Measurements from ENCODE around the gene PEX5L. TPM values are rescaled to one million over a fixed set of nuclear protein-coding genes. Genes with fewer than 3 reads are reported as not detected.

PEX5L gene
- total RNA-seq, 1 experiment from 2014 or later, result 0.60 TPM

GRCh38 chr3:179949869-179950268 lies 86.9 kb downstream of the PEX5L start:
- DNase-seq, result no peak
- no peaks in the 10 kb centered on the region for H3K79me2 ChIP-seq (ENCODE audit: low read length)
- H3K27ac ChIP-seq (ENCODE audit: low read length), result peak overlapping the region; percentile 97
- H3K27me3 ChIP-seq (ENCODE audit: low read length), result no peaks in the 10 kb centered on the region
- H3K36me3 ChIP-seq (ENCODE audit: insufficient read depth, low read length), result no peaks in the 10 kb centered on the region
- H3K9ac ChIP-seq (ENCODE audit: low read length), result peak overlapping the region; percentile 70
- H3K4me3 ChIP-seq (ENCODE audit: low read length), result peak overlapping the region; percentile 45; the same call in 1 of the 2 replicates
- no peaks in the 10 kb centered on the region for H3K9me3 ChIP-seq (ENCODE audit: low read length)
- no peak overlapping the region for H2AFZ ChIP-seq (ENCODE audit: low read length)
- H4K20me1 ChIP-seq (ENCODE audit: insufficient read depth, low read depth, low read length), result no peaks in the 10 kb centered on the region
- H3K4me2 ChIP-seq (ENCODE audit: low read depth, low read length, poor library complexity, severe bottlenecking), result peak overlapping the region; percentile 71
- H3K9me2 ChIP-seq (replicated peaks; ENCODE audit: insufficient read depth, low read length), result no peaks in the 10 kb centered on the region
- peaks cover 74% of the 10 kb centered on the region for H3K4me1 ChIP-seq (ENCODE audit: low read length)

GRCh38 chr3:179949412-179949811 lies 87.3 kb downstream of the PEX5L start:
- H3K27ac ChIP-seq (ENCODE audit: low read length), result peak overlapping the region; percentile 97
- H3K9me2 ChIP-seq (replicated peaks; ENCODE audit: insufficient read depth, low read length), result no peaks in the 10 kb centered on the region
- no peaks in the 10 kb centered on the region for H3K27me3 ChIP-seq (ENCODE audit: low read length)

DNA sequence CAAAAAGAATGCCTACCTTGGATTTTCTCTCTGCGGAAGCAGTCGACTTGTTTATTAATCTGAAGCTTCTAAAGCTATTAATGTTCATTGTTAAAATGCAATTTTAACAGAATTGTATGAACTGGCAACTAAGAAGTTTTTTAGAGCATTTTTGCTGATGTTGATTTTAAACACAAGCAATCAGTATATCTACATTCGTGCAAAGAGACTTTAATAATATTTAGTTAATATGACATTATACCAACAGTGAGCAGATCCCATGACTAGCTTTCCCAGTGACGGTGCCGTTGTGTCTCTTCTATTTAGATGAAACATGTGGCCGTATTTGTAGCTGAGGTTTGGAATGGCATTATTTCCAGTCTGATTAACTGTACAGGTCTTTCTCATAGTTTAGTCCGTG lies 88.0 kb downstream of the PEX5L start:
- Histone ChIP-seq H3K4me2 (ENCODE audit: low read depth, low read length, poor library complexity, severe bottlenecking) (peak overlapping the region; percentile 71), H3K79me2 (ENCODE audit: low read length) (no peaks in the 10 kb centered on the region), H3K27ac (ENCODE audit: low read length) (peak overlapping the region; percentile 97), H3K9ac (ENCODE audit: low read length) (peak overlapping the region; percentile 49), H3K4me3 (ENCODE audit: low read length) (0 out of 2 replicates have a peak overlapping the region, but pooled peaks have one; percentile 13), H4K20me1 (ENCODE audit: insufficient read depth, low read depth, low read length) (no peaks in the 10 kb centered on the region), H3K4me1 (ENCODE audit: low read length) (peaks cover 64% of the 10 kb centered on the region), H3K36me3 (ENCODE audit: insufficient read depth, low read length) (no peaks in the 10 kb centered on the region), H2AFZ (ENCODE audit: low read length) (no peak overlapping the region), H3K27me3 (ENCODE audit: low read length) (no peaks in the 10 kb centered on the region), H3K9me3 (ENCODE audit: low read length) (no peaks in the 10 kb centered on the region), H3K9me2 (replicated peaks; ENCODE audit: insufficient read depth, low read length) (no peaks in the 10 kb centered on the region)
- DNase-seq, result no peak

More at GRCh38 chr3:179949412-179949811, 87.3 kb downstream of the PEX5L start:
- DNase-seq, result peak; percentile 84
- H2AFZ ChIP-seq (ENCODE audit: low read length), result no peak overlapping the region
- H3K4me1 ChIP-seq (ENCODE audit: low read length), result peaks cover 71% of the 10 kb centered on the region
- no peaks in the 10 kb centered on the region for H3K79me2 ChIP-seq (ENCODE audit: low read length)
- peak overlapping the region; percentile 71 for H3K4me2 ChIP-seq (ENCODE audit: low read depth, low read length, poor library complexity, severe bottlenecking)
- peak overlapping the region; percentile 45 for H3K4me3 ChIP-seq (ENCODE audit: low read length)
- peak overlapping the region; percentile 70 for H3K9ac ChIP-seq (ENCODE audit: low read length)
- no peaks in the 10 kb centered on the region for H3K36me3 ChIP-seq (ENCODE audit: insufficient read depth, low read length)
- H3K9me3 ChIP-seq (ENCODE audit: low read length), result no peaks in the 10 kb centered on the region
- no peaks in the 10 kb centered on the region for H4K20me1 ChIP-seq (ENCODE audit: insufficient read depth, low read depth, low read length)

DNA sequence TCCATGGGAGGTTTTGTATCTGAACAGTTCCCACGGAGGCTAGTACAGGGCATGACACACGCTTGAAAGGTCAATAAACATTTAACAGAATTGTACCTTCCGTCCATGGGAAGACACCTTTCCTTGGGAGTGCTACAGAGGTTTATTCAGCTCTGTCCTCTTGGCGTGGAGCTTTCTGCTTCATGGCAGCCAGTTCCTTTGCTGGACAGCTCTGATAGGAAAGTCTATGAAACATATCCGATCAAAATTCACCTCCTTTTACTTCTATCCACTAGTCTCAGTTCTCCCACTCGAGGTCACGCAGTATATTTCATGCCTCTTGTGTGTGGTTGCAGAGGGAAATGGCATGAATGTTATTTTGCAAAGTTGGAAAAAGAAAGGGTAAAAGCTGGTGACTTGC lies 91.2 kb downstream of the PEX5L start:
- 0 out of 2 replicates have a peak overlapping the region, but pooled peaks have one; percentile 6 for H2AFZ ChIP-seq (ENCODE audit: low read length)
- H3K79me2 ChIP-seq (ENCODE audit: low read length), result no peaks in the 10 kb centered on the region
- DNase-seq, result no peak

GRCh38 chr3:179943117-179943880 lies 93.4 kb downstream of the PEX5L start:
- Histone ChIP-seq H3K36me3 (ENCODE audit: insufficient read depth, low read length) (no peaks in the 10 kb centered on the region), H3K4me2 (ENCODE audit: low read depth, low read length, poor library complexity, severe bottlenecking) (no peak overlapping the region), H3K27ac (ENCODE audit: low read length) (no peak overlapping the region), H4K20me1 (ENCODE audit: insufficient read depth, low read depth, low read length) (no peaks in the 10 kb centered on the region), H3K9me2 (replicated peaks; ENCODE audit: insufficient read depth, low read length) (no peaks in the 10 kb centered on the region), H2AFZ (ENCODE audit: low read length) (no peak overlapping the region), H3K9me3 (ENCODE audit: low read length) (no peaks in the 10 kb centered on the region), H3K79me2 (ENCODE audit: low read length) (no peaks in the 10 kb centered on the region), H3K4me1 (ENCODE audit: low read length) (peaks cover 52% of the 10 kb centered on the region), H3K9ac (ENCODE audit: low read length) (no peak overlapping the region), H3K4me3 (ENCODE audit: low read length) (no peak overlapping the region), H3K27me3 (ENCODE audit: low read length) (no peaks in the 10 kb centered on the region)
- DNase-seq, result no peak

More for the DNA sequence above, 91.2 kb downstream of the PEX5L start:
- Histone ChIP-seq H4K20me1 (ENCODE audit: insufficient read depth, low read depth, low read length) (no peaks in the 10 kb centered on the region), H3K36me3 (ENCODE audit: insufficient read depth, low read length) (no peaks in the 10 kb centered on the region), H3K27me3 (ENCODE audit: low read length) (no peaks in the 10 kb centered on the region), H3K4me3 (ENCODE audit: low read length) (no peak overlapping the region), H3K9me2 (replicated peaks; ENCODE audit: insufficient read depth, low read length) (no peaks in the 10 kb centered on the region), H3K4me1 (ENCODE audit: low read length) (peaks cover 56% of the 10 kb centered on the region), H3K9ac (ENCODE audit: low read length) (no peak overlapping the region), H3K9me3 (ENCODE audit: low read length) (no peaks in the 10 kb centered on the region), H3K4me2 (ENCODE audit: low read depth, low read length, poor library complexity, severe bottlenecking) (no peak overlapping the region), H3K27ac (ENCODE audit: low read length) (no peak overlapping the region)

- Histone ChIP-seq H3K27me3 (ENCODE audit: low read length) (no peaks in the 10 kb centered on the region), H3K27ac (ENCODE audit: low read length) (no peak overlapping the region), H3K36me3 (ENCODE audit: insufficient read depth, low read length) (no peaks in the 10 kb centered on the region), H2AFZ (ENCODE audit: low read length) (no peak overlapping the region), H3K9ac (ENCODE audit: low read length) (no peak overlapping the region), H3K4me2 (ENCODE audit: low read depth, low read length, poor library complexity, severe bottlenecking) (no peak overlapping the region), H4K20me1 (ENCODE audit: insufficient read depth, low read depth, low read length) (no peaks in the 10 kb centered on the region), H3K4me3 (ENCODE audit: low read length) (no peak overlapping the region), H3K79me2 (ENCODE audit: low read length) (no peaks in the 10 kb centered on the region), H3K9me2 (replicated peaks; ENCODE audit: insufficient read depth, low read length) (no peaks in the 10 kb centered on the region), H3K9me3 (ENCODE audit: low read length) (no peaks in the 10 kb centered on the region), H3K4me1 (ENCODE audit: low read length) (peaks cover 54% of the 10 kb centered on the region)
- DNase-seq, result no peak
Measured at GRCh38 chr3:179942553-179943075, 94.1 kb downstream of the PEX5L start.

GRCh38 chr3:179935710-179936109 lies 101.0 kb downstream of the PEX5L start:
- Histone ChIP-seq H3K27ac (ENCODE audit: low read length) (peak overlapping the region; percentile 95), H3K4me2 (ENCODE audit: low read depth, low read length, poor library complexity, severe bottlenecking) (peak overlapping the region; percentile 57), H3K9ac (ENCODE audit: low read length) (no peak overlapping the region), H4K20me1 (ENCODE audit: insufficient read depth, low read depth, low read length) (no peaks in the 10 kb centered on the region), H3K4me3 (ENCODE audit: low read length) (peak overlapping the region; percentile 30), H3K27me3 (ENCODE audit: low read length) (no peaks in the 10 kb centered on the region), H2AFZ (ENCODE audit: low read length) (no peak overlapping the region), H3K4me1 (ENCODE audit: low read length) (peaks cover 88% of the 10 kb centered on the region), H3K9me3 (ENCODE audit: low read length) (no peaks in the 10 kb centered on the region), H3K9me2 (replicated peaks; ENCODE audit: insufficient read depth, low read length) (no peaks in the 10 kb centered on the region), H3K79me2 (ENCODE audit: low read length) (no peaks in the 10 kb centered on the region), H3K36me3 (ENCODE audit: insufficient read depth, low read length) (no peaks in the 10 kb centered on the region; the same call in 1 of the 2 replicates)
- DNase-seq, result peak; percentile 73

GRCh38 chr3:179933914-179934313 lies 102.8 kb downstream of the PEX5L start:
- Histone ChIP-seq H3K9ac (ENCODE audit: low read length) (peak overlapping the region; percentile 34), H3K4me2 (ENCODE audit: low read depth, low read length, poor library complexity, severe bottlenecking) (peak overlapping the region; percentile 57), H2AFZ (ENCODE audit: low read length) (peak overlapping the region; percentile 37; the same call in 1 of the 2 replicates), H3K9me2 (replicated peaks; ENCODE audit: insufficient read depth, low read length) (no peaks in the 10 kb centered on the region), H3K27ac (ENCODE audit: low read length) (peak overlapping the region; percentile 95), H3K4me3 (ENCODE audit: low read length) (0 out of 2 replicates have a peak overlapping the region, but pooled peaks have one; percentile 17), H3K9me3 (ENCODE audit: low read length) (no peaks in the 10 kb centered on the region), H3K27me3 (ENCODE audit: low read length) (no peaks in the 10 kb centered on the region), H3K36me3 (ENCODE audit: insufficient read depth, low read length) (no peaks in the 10 kb centered on the region; the same call in 1 of the 2 replicates), H3K4me1 (ENCODE audit: low read length) (peaks cover 94% of the 10 kb centered on the region), H3K79me2 (ENCODE audit: low read length) (no peaks in the 10 kb centered on the region), H4K20me1 (ENCODE audit: insufficient read depth, low read depth, low read length) (no peaks in the 10 kb centered on the region)
- DNase-seq, result peak; percentile 67
